ENCODE data around the gene SOCS3.

The SOCS3 gene

DNA sequence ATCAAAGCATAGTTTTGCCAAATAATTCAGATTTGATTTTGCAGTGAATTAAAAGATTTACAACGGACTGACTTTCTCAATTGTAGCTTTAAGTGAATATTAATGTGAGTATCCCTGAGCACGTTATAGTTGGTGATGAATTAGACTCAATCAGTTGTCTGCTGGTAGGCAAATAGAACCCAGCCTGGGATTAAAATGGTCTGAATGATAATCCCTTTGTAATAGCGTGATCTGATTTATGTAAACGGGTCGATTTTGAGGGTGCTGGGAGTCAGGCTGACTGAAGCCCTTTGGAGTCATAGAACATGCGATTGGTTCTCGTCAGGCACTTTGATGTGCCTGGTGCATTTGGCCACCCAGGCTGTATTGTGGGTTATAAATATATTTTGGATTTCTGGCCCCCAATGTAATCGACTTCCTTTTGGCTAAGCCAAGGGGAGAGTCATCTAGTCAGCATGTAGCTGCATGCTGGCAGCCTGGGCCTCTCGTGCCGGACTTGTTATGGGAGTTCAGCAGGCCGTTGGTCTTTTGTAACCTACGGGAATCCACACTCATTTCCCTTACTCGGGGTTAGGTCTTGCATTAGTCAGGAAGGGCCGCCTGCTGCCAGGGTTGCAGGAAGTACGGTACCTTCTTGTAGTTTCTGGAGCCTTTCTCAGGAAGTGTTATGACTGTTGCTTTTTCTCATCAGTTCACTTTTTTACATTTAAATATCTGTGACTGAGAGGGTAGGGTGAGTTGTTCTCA lies 24.0 kb upstream of the SOCS3 start:
- Histone ChIP-seq H3K36me3 (ENCODE audit: insufficient read depth, low read length) (no peaks in the 10 kb centered on the region), H3K27me3 (ENCODE audit: insufficient read depth, low read length, poor library complexity, severe bottlenecking) (no peaks in the 10 kb centered on the region), H4K20me1 (ENCODE audit: insufficient read depth, low read length, poor library complexity, severe bottlenecking) (peaks cover 52% of the 10 kb centered on the region), H3K9me2 (replicated peaks; ENCODE audit: low read depth, low read length) (no peaks in the 10 kb centered on the region), H3K9me3 (ENCODE audit: insufficient read depth, low read depth, low read length) (no peaks in the 10 kb centered on the region), H3K4me1 (ENCODE audit: insufficient read depth, low read length, poor library complexity, severe bottlenecking) (peaks cover 75% of the 10 kb centered on the region), H3F3A (ENCODE audit: low read depth) (peaks cover 21% of the 10 kb centered on the region), H3K4me3 (ENCODE audit: low read length, poor library complexity, severe bottlenecking) (peak overlapping the region; percentile 95), H3K4me2 (ENCODE audit: low read depth, low read length, poor library complexity, severe bottlenecking) (peak overlapping the region; percentile 99), H2AFZ (ENCODE audit: low read length) (no peak overlapping the region), H3K79me2 (ENCODE audit: insufficient read depth, low read length) (peaks cover 93% of the 10 kb centered on the region), H3K9ac (ENCODE audit: low read depth, low read length, poor library complexity, severe bottlenecking) (peak overlapping the region; percentile 79)
- TF ChIP-seq EZH2phosphoT487 (IDR thresholded peaks at IDR 0.05; ENCODE audit: borderline replicate concordance) = no peak
- TF ChIP-seq, protein P1, sequence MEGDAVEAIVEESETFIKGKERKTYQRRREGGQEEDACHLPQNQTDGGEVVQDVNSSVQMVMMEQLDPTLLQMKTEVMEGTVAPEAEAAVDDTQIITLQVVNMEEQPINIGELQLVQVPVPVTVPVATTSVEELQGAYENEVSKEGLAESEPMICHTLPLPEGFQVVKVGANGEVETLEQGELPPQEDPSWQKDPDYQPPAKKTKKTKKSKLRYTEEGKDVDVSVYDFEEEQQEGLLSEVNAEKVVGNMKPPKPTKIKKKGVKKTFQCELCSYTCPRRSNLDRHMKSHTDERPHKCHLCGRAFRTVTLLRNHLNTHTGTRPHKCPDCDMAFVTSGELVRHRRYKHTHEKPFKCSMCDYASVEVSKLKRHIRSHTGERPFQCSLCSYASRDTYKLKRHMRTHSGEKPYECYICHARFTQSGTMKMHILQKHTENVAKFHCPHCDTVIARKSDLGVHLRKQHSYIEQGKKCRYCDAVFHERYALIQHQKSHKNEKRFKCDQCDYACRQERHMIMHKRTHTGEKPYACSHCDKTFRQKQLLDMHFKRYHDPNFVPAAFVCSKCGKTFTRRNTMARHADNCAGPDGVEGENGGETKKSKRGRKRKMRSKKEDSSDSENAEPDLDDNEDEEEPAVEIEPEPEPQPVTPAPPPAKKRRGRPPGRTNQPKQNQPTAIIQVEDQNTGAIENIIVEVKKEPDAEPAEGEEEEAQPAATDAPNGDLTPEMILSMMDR (conservative IDR thresholded peaks at IDR 0.05; ENCODE audit: low read length) = no peak

DNA sequence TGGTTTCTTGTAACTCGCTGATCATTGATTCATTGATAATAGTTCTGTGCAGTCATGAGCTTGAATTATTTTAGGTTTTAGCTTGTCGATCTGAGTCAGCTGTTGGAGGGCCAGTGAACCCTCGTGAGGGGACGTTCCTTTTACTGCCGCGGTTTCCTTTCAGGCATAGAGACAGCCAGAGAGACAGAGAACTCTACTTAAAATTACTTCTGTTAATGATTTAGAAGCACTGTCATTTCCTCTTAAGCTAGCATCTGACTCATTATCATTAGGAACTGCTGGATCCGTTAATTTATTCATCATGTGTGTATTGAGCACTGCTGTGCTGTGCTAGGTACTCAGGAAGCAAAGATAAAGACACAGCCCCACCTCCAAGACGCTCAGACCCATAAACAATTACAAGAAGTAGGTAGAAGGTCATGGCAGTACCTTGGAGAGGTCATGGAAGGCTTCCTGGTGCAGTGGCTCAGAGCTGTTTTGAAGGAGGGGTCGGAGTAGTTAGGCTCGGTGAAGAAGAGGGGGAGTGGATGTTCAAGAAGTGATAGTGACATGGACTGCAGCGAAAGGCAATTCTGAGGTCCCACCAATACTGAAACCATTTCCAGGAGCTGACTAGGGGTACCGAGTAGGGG lies 21.8 kb upstream of the SOCS3 start:
- no peak overlapping the region for H2AFZ ChIP-seq (ENCODE audit: low read length)
- peak overlapping the region; percentile 95 for H3K4me3 ChIP-seq (ENCODE audit: low read length, poor library complexity, severe bottlenecking)
- peaks cover 21% of the 10 kb centered on the region for H3F3A ChIP-seq (ENCODE audit: low read depth)
- peaks cover 82% of the 10 kb centered on the region for H3K79me2 ChIP-seq (ENCODE audit: insufficient read depth, low read length)
- peaks cover 64% of the 10 kb centered on the region for H3K4me1 ChIP-seq (ENCODE audit: insufficient read depth, low read length, poor library complexity, severe bottlenecking)
- H3K9ac ChIP-seq (ENCODE audit: low read depth, low read length, poor library complexity, severe bottlenecking) = peak overlapping the region; percentile 87
- no peaks in the 10 kb centered on the region for H3K9me3 ChIP-seq (ENCODE audit: insufficient read depth, low read depth, low read length)
- TF ChIP-seq, protein P1 (conservative IDR thresholded peaks at IDR 0.05; ENCODE audit: low read length) = no peak
- TF ChIP-seq EZH2phosphoT487 (IDR thresholded peaks at IDR 0.05; ENCODE audit: borderline replicate concordance) = no peak
- no peaks in the 10 kb centered on the region for H3K9me2 ChIP-seq (replicated peaks; ENCODE audit: low read depth, low read length)
- no peaks in the 10 kb centered on the region for H3K36me3 ChIP-seq (ENCODE audit: insufficient read depth, low read length)
- peaks cover 40% of the 10 kb centered on the region for H4K20me1 ChIP-seq (ENCODE audit: insufficient read depth, low read length, poor library complexity, severe bottlenecking)
- no peaks in the 10 kb centered on the region for H3K27me3 ChIP-seq (ENCODE audit: insufficient read depth, low read length, poor library complexity, severe bottlenecking)
- peak overlapping the region; percentile 99 for H3K4me2 ChIP-seq (ENCODE audit: low read depth, low read length, poor library complexity, severe bottlenecking)

- H3K4me1 ChIP-seq (ENCODE audit: insufficient read depth, low read length, poor library complexity, severe bottlenecking) = peaks cover 52% of the 10 kb centered on the region
- peaks cover 27% of the 10 kb centered on the region for H4K20me1 ChIP-seq (ENCODE audit: insufficient read depth, low read length, poor library complexity, severe bottlenecking)
- TF ChIP-seq, protein P1 (conservative IDR thresholded peaks at IDR 0.05; ENCODE audit: low read length) = no peak
- no peak for TF ChIP-seq EZH2phosphoT487 (IDR thresholded peaks at IDR 0.05; ENCODE audit: borderline replicate concordance)
- H3K79me2 ChIP-seq (ENCODE audit: insufficient read depth, low read length) = peaks cover 68% of the 10 kb centered on the region
- H3K27me3 ChIP-seq (ENCODE audit: insufficient read depth, low read length, poor library complexity, severe bottlenecking) = no peaks in the 10 kb centered on the region
- H3K4me2 ChIP-seq (ENCODE audit: low read depth, low read length, poor library complexity, severe bottlenecking) = peak overlapping the region; percentile 99
- no peaks in the 10 kb centered on the region for H3K36me3 ChIP-seq (ENCODE audit: insufficient read depth, low read length)
- peaks cover 21% of the 10 kb centered on the region for H3F3A ChIP-seq (ENCODE audit: low read depth)
- H3K4me3 ChIP-seq (ENCODE audit: low read length, poor library complexity, severe bottlenecking) = peak overlapping the region; percentile 95
- H2AFZ ChIP-seq (ENCODE audit: low read length) = no peak overlapping the region
- H3K9me3 ChIP-seq (ENCODE audit: insufficient read depth, low read depth, low read length) = no peaks in the 10 kb centered on the region
- H3K9ac ChIP-seq (ENCODE audit: low read depth, low read length, poor library complexity, severe bottlenecking) = peak overlapping the region; percentile 87
- no peaks in the 10 kb centered on the region for H3K9me2 ChIP-seq (replicated peaks; ENCODE audit: low read depth, low read length)
Measured at GRCh38 chr17:78380370-78380769, 20.5 kb upstream of the SOCS3 start.

Measured in Loucy (cell line).